IMR-90 (cell line): ENCODE results near the gene TEF. TPM values are rescaled to one million over a fixed set of nuclear protein-coding genes. Genes with fewer than 3 reads are reported as not detected.

Experiments
- ATAC-seq: fragments of 200-7000 bp; cut with Tn5 transposase; 2 replicates; pipeline ENCODE4 v1.9.1; 2020; ENCODE audit warnings: low read depth, mild to moderate bottlenecking, moderate library complexity
- BruUV-seq: library from RNA; stranded (reverse); fragments of 400-500 nt; replicated peaks from 2 replicates; lab custom pipeline; 2021; lab: Mats Ljungman, UMichigan
- CTCF ChIA-PET: fragments of 300-600 bp; formaldehyde crosslinking; extraction: SDS; loops from one replicate; lab custom pipeline; 2021; ENCODE audit warnings: antibody characterized with exemption; lab: Yijun Ruan, JAX
- POLR2A ChIA-PET: fragments of 300-600 bp; sonication (Branson Sonifier 250); formaldehyde crosslinking; loops from one replicate; lab custom pipeline; 2022; ENCODE audit warnings: antibody characterized with exemption; ENCODE audit not compliant: unreplicated experiment; lab: Charles Lee
- DNase-seq: peaks from one replicate; pipeline ENCODE4 v3.0.0; 2013
- H2AFZ ChIP-seq: replicated peaks from 2 replicates; pipeline ENCODE3; 2013; ENCODE audit warnings: low read length, mild to moderate bottlenecking; ENCODE audit not compliant: poor library complexity
- H2AK5ac ChIP-seq: 2 replicates; pipeline ENCODE4 v1.6.1; 2013; ENCODE audit warnings: low read depth, low read length, inconsistent platforms
- H2AK9ac ChIP-seq: replicated peaks from 2 replicates; pipeline ENCODE3; 2013; ENCODE audit warnings: mild to moderate bottlenecking, low read depth, low read length, moderate library complexity; ENCODE audit not compliant: poor library complexity
- H2BK120ac ChIP-seq: 2 replicates; pipeline ENCODE4 v1.6.1; 2013; ENCODE audit warnings: low read depth, low read length, inconsistent platforms
- H2BK15ac ChIP-seq: 3 replicates; pipeline ENCODE4 v1.6.1; 2013; ENCODE audit warnings: low read depth, low read length, inconsistent platforms
- H2BK20ac ChIP-seq: 2 replicates; pipeline ENCODE4 v1.6.1; 2013; ENCODE audit warnings: low read depth, mild to moderate bottlenecking, inconsistent platforms, low read length, moderate library complexity
- H2BK5ac ChIP-seq: 2 replicates; pipeline ENCODE4 v1.6.1; 2013; ENCODE audit warnings: mild to moderate bottlenecking, low read depth, low read length, inconsistent platforms; ENCODE audit not compliant: poor library complexity, severe bottlenecking
- H3K14ac ChIP-seq: replicated peaks from 2 replicates; pipeline ENCODE4 v1.6.1; 2013; ENCODE audit warnings: low read depth, low read length, inconsistent platforms
- H3K18ac ChIP-seq: 2 replicates; pipeline ENCODE4 v1.6.1; 2013; ENCODE audit warnings: low read depth, low read length, control low read depth
- H3K23ac ChIP-seq: 2 replicates; pipeline ENCODE4 v1.6.1; 2013; ENCODE audit warnings: low read depth, low read length, inconsistent platforms
- H3K27ac ChIP-seq: 2 replicates; pipeline ENCODE4 v1.5.1; 2013; ENCODE audit warnings: mild to moderate bottlenecking, control low read depth, low read length; ENCODE audit not compliant: insufficient read depth
- H3K27me3 ChIP-seq: 2 replicates; pipeline ENCODE4 v1.6.1; 2013; ENCODE audit warnings: low read length; ENCODE audit not compliant: control insufficient read depth, insufficient read depth
- H3K36me3 ChIP-seq: 2 replicates; pipeline ENCODE4 v1.6.1; 2013; ENCODE audit warnings: low read length, mixed read lengths; ENCODE audit not compliant: control insufficient read depth, insufficient read depth
- H3K4ac ChIP-seq: 2 replicates; pipeline ENCODE4 v1.6.1; 2013; ENCODE audit warnings: low read depth, low read length, inconsistent platforms
- H3K4me1 ChIP-seq: 2 replicates; pipeline ENCODE4 v1.6.1; 2013; ENCODE audit warnings: low read length, mixed read lengths; ENCODE audit not compliant: control insufficient read depth, insufficient read depth
- H3K4me2 ChIP-seq: 2 replicates; pipeline ENCODE4 v1.6.1; 2013; ENCODE audit warnings: low read depth, mild to moderate bottlenecking, control low read depth, low read length, moderate library complexity
- H3K4me3 ChIP-seq: 2 replicates; pipeline ENCODE4 v1.5.1; 2013; ENCODE audit warnings: low read depth, mild to moderate bottlenecking, control low read depth, low read length, moderate library complexity; ENCODE audit not compliant: insufficient read depth
- H3K56ac ChIP-seq: 2 replicates; pipeline ENCODE4 v1.6.1; 2013; ENCODE audit warnings: low read length, inconsistent platforms; ENCODE audit not compliant: insufficient read depth; ENCODE audit errors: extremely low read depth
- H3K79me1 ChIP-seq, 2 experiments: 2 replicates each; pipeline ENCODE4 v1.6.1; 2013; ENCODE audit warnings: low read length in 2 of 2, inconsistent platforms in 1 of 2, low read depth in 1 of 2
- H3K9ac ChIP-seq: 2 replicates; pipeline ENCODE4 v1.6.1; 2013; ENCODE audit warnings: low read depth, low read length, control low read depth
- H3K9me1 ChIP-seq: 2 replicates; pipeline ENCODE4 v1.6.1; 2013; ENCODE audit warnings: low read length, inconsistent platforms; ENCODE audit not compliant: insufficient read depth
- H3K9me3 ChIP-seq: 2 replicates; pipeline ENCODE4 v1.6.1; 2013; ENCODE audit warnings: low read length; ENCODE audit not compliant: control insufficient read depth, insufficient read depth
- H4K20me1 ChIP-seq: 2 replicates; pipeline ENCODE4 v1.6.1; 2013; ENCODE audit warnings: low read length, inconsistent platforms; ENCODE audit not compliant: insufficient read depth
- H4K5ac ChIP-seq: 2 replicates; pipeline ENCODE4 v1.6.1; 2013; ENCODE audit warnings: mild to moderate bottlenecking, low read depth, low read length, control low read depth
- H4K8ac ChIP-seq, 2 experiments: 2 replicates each; pipeline ENCODE4 v1.6.1; 2013; ENCODE audit warnings: low read depth in 2 of 2, low read length in 2 of 2, control low read depth in 1 of 2, inconsistent platforms in 1 of 2
- H4K91ac ChIP-seq: 2 replicates; pipeline ENCODE4 v1.6.1; 2013; ENCODE audit warnings: low read depth, low read length, inconsistent platforms; ENCODE audit not compliant: insufficient read depth
- BHLHE40 ChIP-seq: fragments of 150-350 bp; IDR thresholded peaks from 2 replicates; pipeline ENCODE4 v1.6.1; 2016; ENCODE audit warnings: mild to moderate bottlenecking, low read depth, low read length
- CEBPB ChIP-seq: IDR thresholded peaks from 2 replicates; pipeline ENCODE4 v1.6.1; 2012; ENCODE audit warnings: low read depth, low read length, improper control_type of control experiment
- CHD1 ChIP-seq: IDR thresholded peaks from 2 replicates; pipeline ENCODE4 v1.6.1; 2012; ENCODE audit warnings: low read depth, low read length, improper control_type of control experiment
- FOS ChIP-seq: fragments of 150-350 bp; IDR thresholded peaks from 2 replicates; pipeline ENCODE4 v1.6.1; 2016; ENCODE audit warnings: low read depth, low read length
- MAFK ChIP-seq: IDR thresholded peaks from 2 replicates; pipeline ENCODE4 v1.6.1; 2012; ENCODE audit warnings: low read depth, low read length, improper control_type of control experiment
- MAZ ChIP-seq: IDR thresholded peaks from 2 replicates; pipeline ENCODE4 v1.6.1; 2012; ENCODE audit warnings: low read depth, mild to moderate bottlenecking, low read length, improper control_type of control experiment, moderate library complexity, borderline replicate concordance
- MXI1 ChIP-seq: IDR thresholded peaks from 2 replicates; pipeline ENCODE4 v1.6.1; 2012; ENCODE audit warnings: low read depth, mild to moderate bottlenecking, low read length, moderate library complexity, borderline replicate concordance
- NFE2L2 ChIP-seq: fragments of 150-350 bp; IDR thresholded peaks from 2 replicates; pipeline ENCODE4 v1.6.1; 2016; ENCODE audit warnings: low read depth, mild to moderate bottlenecking, low read length
- POLR2A ChIP-seq: IDR thresholded peaks from 2 replicates; pipeline ENCODE4 v1.6.1; 2012; ENCODE audit warnings: mild to moderate bottlenecking, low read depth, low read length
- RAD21 ChIP-seq: IDR thresholded peaks from 2 replicates; pipeline ENCODE4 v1.6.1; 2012; ENCODE audit warnings: low read length, improper control_type of control experiment
- RCOR1 ChIP-seq: IDR thresholded peaks from 2 replicates; pipeline ENCODE4 v1.6.1; 2012; ENCODE audit warnings: mild to moderate bottlenecking, low read length, improper control_type of control experiment; ENCODE audit not compliant: insufficient replicate concordance
- RFX5 ChIP-seq: IDR thresholded peaks from 2 replicates; pipeline ENCODE4 v1.8.0; 2012; ENCODE audit warnings: low read depth, mild to moderate bottlenecking, low read length, moderate library complexity
- SMC3 ChIP-seq: fragments of 150-350 bp; IDR thresholded peaks from 2 replicates; pipeline ENCODE4 v1.6.1; 2016; ENCODE audit warnings: low read depth, mild to moderate bottlenecking, antibody characterized with exemption, low read length, moderate library complexity
- WGBS, 2 experiments: methylation state at CpG; one replicate each; pipeline versions ENCODE4 v1.1.5 to v1.1.7; 2013; ENCODE audit warnings: missing lambda C conversion rate in 2 of 2; ENCODE audit not compliant: insufficient read length in 1 of 2; ENCODE audit errors: extremely low coverage in 2 of 2; 5-methylcytosine and 5-hydroxymethylcytosine counted together
- dilution Hi-C: fragments of 300-500 bp; cut with HindIII; formaldehyde crosslinking; loops from one replicate; pipeline ENCODE4 v1.14.3; 2018; ENCODE audit warnings: low sequenced_read_pairs; ENCODE audit not compliant: unreplicated experiment
- in situ Hi-C: fragments of 300-500 bp; cut with MboI; formaldehyde crosslinking; loops from 3 replicates; pipeline ENCODE4 v1.14.3; 2019; ENCODE audit warnings: low sequenced_read_pairs, inconsistent platforms, mixed read lengths
- intact Hi-C: fragments of 100-400 bp; cut with micrococcal nuclease; formaldehyde crosslinking; loops from 2 replicates; pipeline ENCODE4 v1.10.0; 2022
- polyA plus RNA-seq, 3 experiments: library from polyadenylated mRNA; depleted of rRNA; stranded (reverse); fragments of >200 nt; gene quantifications; 2 replicates each; pipeline ENCODE4 v1.2.3, GENCODE V29; 2012; ENCODE audit warnings: low replicate concordance in 1 of 3
- total RNA-seq: library from RNA; depleted of rRNA; stranded (reverse); fragments of >200 nt; gene quantifications from 2 replicates; pipeline ENCODE4 v1.2.3, GENCODE V29; 2012
- TF ChIP-seq, protein P1 (sequence below): fragments of 150-350 bp; IDR thresholded peaks from 2 replicates; pipeline ENCODE4 v1.6.1; 2017; ENCODE audit warnings: mild to moderate bottlenecking, antibody characterized with exemption, low read length, low read depth
- TF ChIP-seq, protein P2 (sequence below): conservative IDR thresholded peaks from 2 replicates; pipeline ENCODE4 v1.5.1; 2012; ENCODE audit warnings: mild to moderate bottlenecking, low read depth, low read length, improper control_type of control experiment

TEF gene
- total and polyA plus RNA-seq, 2 of the 4 experiments (the other 2 are of a cell fraction): 5.6 to 11.6 TPM

DNA sequence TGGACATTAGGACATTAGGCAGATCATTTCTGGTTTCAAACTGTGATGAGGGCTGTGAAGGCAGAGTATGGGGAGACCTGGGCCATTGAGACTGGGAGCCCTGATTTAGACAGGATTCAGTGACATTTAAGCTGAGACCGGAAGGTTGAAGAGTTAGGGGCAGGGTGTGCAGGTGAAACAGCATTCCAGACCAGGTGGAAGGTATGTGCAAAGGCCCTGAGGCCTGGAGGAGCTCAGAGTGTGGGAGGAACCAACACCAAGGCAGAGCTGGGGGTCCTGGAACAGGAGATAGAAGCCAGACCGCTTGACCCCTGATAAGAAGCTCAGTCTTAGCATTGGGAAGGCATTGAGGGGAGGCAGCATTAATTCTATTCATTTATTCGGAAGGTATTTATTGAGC lies 47.9 kb upstream of the TEF start:
- TF ChIP-seq, protein P1, sequence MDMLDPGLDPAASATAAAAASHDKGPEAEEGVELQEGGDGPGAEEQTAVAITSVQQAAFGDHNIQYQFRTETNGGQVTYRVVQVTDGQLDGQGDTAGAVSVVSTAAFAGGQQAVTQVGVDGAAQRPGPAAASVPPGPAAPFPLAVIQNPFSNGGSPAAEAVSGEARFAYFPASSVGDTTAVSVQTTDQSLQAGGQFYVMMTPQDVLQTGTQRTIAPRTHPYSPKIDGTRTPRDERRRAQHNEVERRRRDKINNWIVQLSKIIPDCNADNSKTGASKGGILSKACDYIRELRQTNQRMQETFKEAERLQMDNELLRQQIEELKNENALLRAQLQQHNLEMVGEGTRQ: no peak
- no peak for TF ChIP-seq NFE2L2
- TF ChIP-seq RCOR1: no peak
- no peak for TF ChIP-seq CEBPB
- TF ChIP-seq, protein P2, sequence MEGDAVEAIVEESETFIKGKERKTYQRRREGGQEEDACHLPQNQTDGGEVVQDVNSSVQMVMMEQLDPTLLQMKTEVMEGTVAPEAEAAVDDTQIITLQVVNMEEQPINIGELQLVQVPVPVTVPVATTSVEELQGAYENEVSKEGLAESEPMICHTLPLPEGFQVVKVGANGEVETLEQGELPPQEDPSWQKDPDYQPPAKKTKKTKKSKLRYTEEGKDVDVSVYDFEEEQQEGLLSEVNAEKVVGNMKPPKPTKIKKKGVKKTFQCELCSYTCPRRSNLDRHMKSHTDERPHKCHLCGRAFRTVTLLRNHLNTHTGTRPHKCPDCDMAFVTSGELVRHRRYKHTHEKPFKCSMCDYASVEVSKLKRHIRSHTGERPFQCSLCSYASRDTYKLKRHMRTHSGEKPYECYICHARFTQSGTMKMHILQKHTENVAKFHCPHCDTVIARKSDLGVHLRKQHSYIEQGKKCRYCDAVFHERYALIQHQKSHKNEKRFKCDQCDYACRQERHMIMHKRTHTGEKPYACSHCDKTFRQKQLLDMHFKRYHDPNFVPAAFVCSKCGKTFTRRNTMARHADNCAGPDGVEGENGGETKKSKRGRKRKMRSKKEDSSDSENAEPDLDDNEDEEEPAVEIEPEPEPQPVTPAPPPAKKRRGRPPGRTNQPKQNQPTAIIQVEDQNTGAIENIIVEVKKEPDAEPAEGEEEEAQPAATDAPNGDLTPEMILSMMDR: no peak
- no peak for TF ChIP-seq MAZ
- no peak for TF ChIP-seq MXI1
- no peak for TF ChIP-seq MAFK
- TF ChIP-seq RFX5: no peak
- no peak for TF ChIP-seq RAD21
- TF ChIP-seq SMC3: no peak
- no peak for TF ChIP-seq FOS
- no peak for TF ChIP-seq CHD1
- no peak for TF ChIP-seq BHLHE40
- TF ChIP-seq POLR2A: no peak
- intact Hi-C loops (no loop called here), dilution Hi-C loops (no loop called here), in situ Hi-C loops (no loop called here)
- POLR2A ChIA-PET: interaction anchor here (1.0 kb wide), 1 partner anchor 22 kb away, joined by 5 read pairs; no protein-coding TSS in a partner anchor
- Histone ChIP-seq H3K4me2 (no peak overlapping the region), H3K18ac (no peak overlapping the region), H4K8ac (no peak overlapping the region), H3K56ac (no peak overlapping the region), H3K27ac (no peak overlapping the region), H3K79me1 (peaks cover 9 to 43% of the 10 kb centered on the region in 2 experiments), H3K9me1 (peaks cover 8% of the 10 kb centered on the region; the same call in 1 of the 2 replicates), H4K91ac (no peak overlapping the region), H4K20me1 (peaks cover under 1% of the 10 kb centered on the region; the same call in 1 of the 2 replicates), H3K36me3 (peaks cover 68% of the 10 kb centered on the region), H3K27me3 (no peaks in the 10 kb centered on the region), H2BK120ac (no peak overlapping the region), H2BK15ac (no peak overlapping the region), H3K9me3 (no peaks in the 10 kb centered on the region), H2AK9ac (no peak overlapping the region), H3K4me3 (no peak overlapping the region), H4K5ac (no peak overlapping the region), H3K23ac (no peak overlapping the region), H3K4ac (no peak overlapping the region), H2AFZ (no peak overlapping the region), H3K9ac (no peak overlapping the region), H2BK5ac (no peak overlapping the region), H3K14ac (no peak overlapping the region), H2BK20ac (no peak overlapping the region), H3K4me1 (no peaks in the 10 kb centered on the region), H2AK5ac (no peak overlapping the region)
- CTCF ChIA-PET: no interaction called here
- no TSS peak for BruUV-seq
- WGBS, 2 experiments: 100% methylated on average over 2 of the region's 3 CpGs; no CpG with 5 or more reads in 1 of the 2 experiments
- ATAC-seq (no peak), DNase-seq (no peak)
